Breast epithelium (tissue), 3 donors: Measurements from ENCODE around the gene GHR.

Experiments
- POLR2A ChIP-seq: fragments of 450-650 bp; IDR thresholded peaks from one replicate; pipeline ENCODE4 v1.6.1; 2016; ENCODE audit warnings: antibody characterized with exemption, mild to moderate bottlenecking, moderate library complexity
- POLR2AphosphoS5 ChIP-seq, 3 donors: sonication (generic); formaldehyde crosslinking; IDR thresholded peaks; one replicate each; pipeline ENCODE4 v1.6.1; 2017; ENCODE audit warnings: antibody characterized with exemption in 3 of 3

DNA sequence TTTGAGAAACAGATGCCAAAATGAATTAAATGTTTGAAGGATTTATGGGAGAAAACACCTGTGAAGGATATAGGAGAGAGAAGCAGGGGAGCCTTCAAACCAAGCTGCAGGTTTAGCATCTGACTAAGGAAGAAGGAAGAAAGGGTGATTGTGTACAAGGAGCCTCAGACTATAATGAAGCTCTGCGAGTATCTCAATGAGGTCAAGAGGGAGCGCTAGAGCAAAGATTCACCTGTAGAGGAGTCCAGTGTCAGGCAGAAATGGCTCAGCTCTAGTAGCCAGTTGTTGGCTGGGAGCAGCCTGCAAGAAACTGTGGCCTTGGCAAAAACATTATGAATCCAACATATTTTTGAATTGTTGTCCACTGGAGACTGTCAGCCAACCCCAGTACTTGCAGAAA lies 20.0 kb upstream of the GHR start:
- no peak for TF ChIP-seq POLR2A
- no peak for TF ChIP-seq POLR2AphosphoS5 (IDR thresholded peaks at IDR 0.05)
